Hippocampal formation (tissue), 2 donors: ENCODE results near the gene KRTAP10-7.
"Not testable (repeated sequence)": the region's sequence is repeated elsewhere in the genome, so short reads cannot be mapped to it uniquely, and the experiment has no call there.

Source experiments
- DNase-seq, 2 donors: peaks; one replicate each; lab custom pipeline; 2025; lab: John Stamatoyannopoulos, UW

The KRTAP10-7 gene

GRCh38 chr21:44600118-44600978 is at the start of gene KRTAP10-7:
Gene KRTAP10-7 (plus strand): TSS chr21:44600597. CDS start chr21:44600622, 25 bp downstream.
- not testable (repeated sequence) for DNase-seq

- DNase-seq, result no peak
Measured at GRCh38 chr21:44550807-44551206, 49.6 kb upstream of the KRTAP10-7 start.

GRCh38 chr21:44551340-44551961 is 48.9 kb upstream of the KRTAP10-7 start, which contains the start of gene KRTAP10-2:
Gene KRTAP10-2 (minus strand): TSS chr21:44551505. CDS start chr21:44551458, 47 bp downstream.
- DNase-seq, result no peak

GRCh38 chr21:44552136-44552535 is 48.3 kb upstream of the KRTAP10-7 start:
- no peak for DNase-seq

GRCh38 chr21:44552681-44553080 is 47.7 kb upstream of the KRTAP10-7 start:
- no peak for DNase-seq

- DNase-seq, result no peak
Measured at GRCh38 chr21:44555200-44555875, 45.1 kb upstream of the KRTAP10-7 start.

- no peak for DNase-seq
Measured at GRCh38 chr21:44556879-44557278, 43.5 kb upstream of the KRTAP10-7 start.

- no peak for DNase-seq
Measured at GRCh38 chr21:44557491-44558328, 42.7 kb upstream of the KRTAP10-7 start.

GRCh38 chr21:44558329-44558675 is 42.1 kb upstream of the KRTAP10-7 start:
- not testable (repeated sequence) for DNase-seq

GRCh38 chr21:44558695-44559094 is 41.7 kb upstream of the KRTAP10-7 start, which contains the start of gene KRTAP10-3:
Gene KRTAP10-3 (minus strand): TSS chr21:44558795. CDS start chr21:44558715, 80 bp downstream.
- no peak for DNase-seq

GRCh38 chr21:44564099-44564498 is 36.3 kb upstream of the KRTAP10-7 start:
- DNase-seq, result no peak

- DNase-seq, result no peak
Measured at GRCh38 chr21:44564886-44565598, 35.4 kb upstream of the KRTAP10-7 start.

GRCh38 chr21:44566403-44566802 is 34.0 kb upstream of the KRTAP10-7 start:
- DNase-seq, result no peak

- no peak for DNase-seq
Measured at GRCh38 chr21:44567481-44568171, 32.8 kb upstream of the KRTAP10-7 start.

- DNase-seq, result no peak
Measured at GRCh38 chr21:44568261-44568660, 32.1 kb upstream of the KRTAP10-7 start.

GRCh38 chr21:44568667-44569556 is 31.5 kb upstream of the KRTAP10-7 start:
- DNase-seq, result no peak

GRCh38 chr21:44569861-44570517 is 30.4 kb upstream of the KRTAP10-7 start:
- DNase-seq, result no peak

GRCh38 chr21:44571296-44571695 is 29.1 kb upstream of the KRTAP10-7 start:
- no peak for DNase-seq
